ENCODE results near the gene IGSF3.

The IGSF3 gene

GRCh38 chr1:116674011-116674531, 6.5 kb upstream of the IGSF3 start:
- H2BK15ac ChIP-seq (ENCODE audit: low read depth, poor library complexity, severe bottlenecking), result no peak overlapping the region
- no peak overlapping the region for H2BK120ac ChIP-seq (ENCODE audit: low read depth, low read length)
- H4K91ac ChIP-seq (ENCODE audit: low read length), result no peak overlapping the region
- H3K4me2 ChIP-seq (ENCODE audit: low read length, poor library complexity, severe bottlenecking), result no peak overlapping the region
- no peak overlapping the region for H3K4ac ChIP-seq (ENCODE audit: low read depth in 1 of 2, low read length in 2 of 2)
- H2AK5ac ChIP-seq (ENCODE audit: low read length, severe bottlenecking), result no peak overlapping the region
- WGBS, result 70% methylated on average over 3 of the region's 5 CpGs
- H3K27me3 ChIP-seq (ENCODE audit: control insufficient read depth in 1 of 2, insufficient read depth in 1 of 2, low read length in 2 of 2), result peaks cover 3 to 21% of the 10 kb centered on the region in 2 experiments
- H3K4me1 ChIP-seq (ENCODE audit: control insufficient read depth, insufficient read depth, low read depth, low read length), result peaks cover 3% of the 10 kb centered on the region
- H3K27ac ChIP-seq (ENCODE audit: low read length, poor library complexity, severe bottlenecking), result no peak overlapping the region
- H3K4me3 ChIP-seq (ENCODE audit: insufficient read depth in 1 of 2, low read depth in 1 of 2, low read length in 2 of 2), result no peak overlapping the region
- H3K14ac ChIP-seq (ENCODE audit: low read length in 2 of 2), result no peak overlapping the region
- H2BK5ac ChIP-seq (ENCODE audit: low read depth, low read length, poor library complexity, severe bottlenecking), result no peak overlapping the region
- H3K9ac ChIP-seq (ENCODE audit: low read length), result no peak overlapping the region
- no peak overlapping the region for H3K18ac ChIP-seq (ENCODE audit: low read depth in 1 of 2, low read length in 2 of 2)
- no peaks in the 10 kb centered on the region for H3K9me3 ChIP-seq (ENCODE audit: control insufficient read depth, low read length)
- H2BK12ac ChIP-seq (ENCODE audit: low read length in 2 of 2), result no peak overlapping the region
- H3K36me3 ChIP-seq (ENCODE audit: control insufficient read depth in 1 of 2, insufficient read depth in 2 of 2, low read depth in 1 of 2, low read length in 2 of 2), result no peaks in the 10 kb centered on the region
- no peak overlapping the region for H3K23ac ChIP-seq (ENCODE audit: low read length in 2 of 2)
- DNase-seq, result no peak
- no peak overlapping the region for H2AFZ ChIP-seq (ENCODE audit: low read depth, low read length)
- no peak overlapping the region for H4K8ac ChIP-seq (ENCODE audit: low read length)
- H3K79me1 ChIP-seq (replicated peaks; ENCODE audit: low read length, poor library complexity, severe bottlenecking), result no peaks in the 10 kb centered on the region

- Histone ChIP-seq H3K4me1 (ENCODE audit: control insufficient read depth, insufficient read depth, low read depth, low read length) (peaks cover under 1% of the 10 kb centered on the region), H3K36me3 (ENCODE audit: control insufficient read depth in 1 of 2, insufficient read depth in 2 of 2, low read depth in 1 of 2, low read length in 2 of 2) (no peaks in the 10 kb centered on the region), H2AK5ac (ENCODE audit: low read length, severe bottlenecking) (no peak overlapping the region), H3K9me3 (ENCODE audit: control insufficient read depth, low read length) (no peaks in the 10 kb centered on the region), H2BK120ac (ENCODE audit: low read depth, low read length) (no peak overlapping the region), H3K4me2 (ENCODE audit: low read length, poor library complexity, severe bottlenecking) (no peak overlapping the region), H4K91ac (ENCODE audit: low read length) (no peak overlapping the region), H3K79me1 (replicated peaks; ENCODE audit: low read length, poor library complexity, severe bottlenecking) (peaks cover 2% of the 10 kb centered on the region), H3K14ac (ENCODE audit: low read length in 2 of 2) (no peak overlapping the region), H4K8ac (ENCODE audit: low read length) (no peak overlapping the region), H3K23ac (ENCODE audit: low read length in 2 of 2) (no peak overlapping the region), H3K4me3 (ENCODE audit: insufficient read depth in 1 of 2, low read depth in 1 of 2, low read length in 2 of 2) (no peak overlapping the region), H3K27ac (ENCODE audit: low read length, poor library complexity, severe bottlenecking) (no peak overlapping the region), H3K18ac (ENCODE audit: low read depth in 1 of 2, low read length in 2 of 2) (no peak overlapping the region), H2BK15ac (ENCODE audit: low read depth, poor library complexity, severe bottlenecking) (no peak overlapping the region), H3K27me3 (ENCODE audit: control insufficient read depth in 1 of 2, insufficient read depth in 1 of 2, low read length in 2 of 2) (peaks cover 4 to 29% of the 10 kb centered on the region in 2 experiments), H3K9ac (ENCODE audit: low read length) (no peak overlapping the region), H2BK5ac (ENCODE audit: low read depth, low read length, poor library complexity, severe bottlenecking) (no peak overlapping the region), H2AFZ (ENCODE audit: low read depth, low read length) (no peak overlapping the region), H2BK12ac (ENCODE audit: low read length in 2 of 2) (no peak overlapping the region), H3K4ac (ENCODE audit: low read depth in 1 of 2, low read length in 2 of 2) (no peak overlapping the region)
- 100% methylated on average over 2 of the region's 2 CpGs for WGBS
- no peak for DNase-seq
Measured at GRCh38 chr1:116671912-116672311, 4.4 kb upstream of the IGSF3 start.

- no peak overlapping the region for H3K14ac ChIP-seq (ENCODE audit: low read length in 2 of 2)
- no peak overlapping the region for H3K18ac ChIP-seq (ENCODE audit: low read depth in 1 of 2, low read length in 2 of 2)
- no peak overlapping the region for H4K8ac ChIP-seq (ENCODE audit: low read length)
- H2BK120ac ChIP-seq (ENCODE audit: low read depth, low read length), result no peak overlapping the region
- no peaks in the 10 kb centered on the region for H3K36me3 ChIP-seq (ENCODE audit: control insufficient read depth in 1 of 2, insufficient read depth in 2 of 2, low read depth in 1 of 2, low read length in 2 of 2)
- H3K9ac ChIP-seq (ENCODE audit: low read length), result no peak overlapping the region
- no peaks in the 10 kb centered on the region for H3K9me3 ChIP-seq (ENCODE audit: control insufficient read depth, low read length)
- peaks cover 11 to 36% of the 10 kb centered on the region in 2 experiments for H3K27me3 ChIP-seq (ENCODE audit: control insufficient read depth in 1 of 2, insufficient read depth in 1 of 2, low read length in 2 of 2)
- WGBS, result 67% methylated on average over 6 of the region's 7 CpGs
- no peak overlapping the region for H3K27ac ChIP-seq (ENCODE audit: low read length, poor library complexity, severe bottlenecking)
- H2AFZ ChIP-seq (ENCODE audit: low read depth, low read length), result no peak overlapping the region
- peaks cover 2% of the 10 kb centered on the region for H3K79me1 ChIP-seq (replicated peaks; ENCODE audit: low read length, poor library complexity, severe bottlenecking)
- no peak overlapping the region for H2BK15ac ChIP-seq (ENCODE audit: low read depth, poor library complexity, severe bottlenecking)
- H4K91ac ChIP-seq (ENCODE audit: low read length), result no peak overlapping the region
- H3K4me2 ChIP-seq (ENCODE audit: low read length, poor library complexity, severe bottlenecking), result no peak overlapping the region
- no peak overlapping the region for H3K23ac ChIP-seq (ENCODE audit: low read length in 2 of 2)
- H3K4ac ChIP-seq (ENCODE audit: low read depth in 1 of 2, low read length in 2 of 2), result no peak overlapping the region
- DNase-seq, result no peak
- no peak overlapping the region for H2AK5ac ChIP-seq (ENCODE audit: low read length, severe bottlenecking)
- H3K4me3 ChIP-seq (ENCODE audit: insufficient read depth in 1 of 2, low read depth in 1 of 2, low read length in 2 of 2), result no peak overlapping the region
- H2BK5ac ChIP-seq (ENCODE audit: low read depth, low read length, poor library complexity, severe bottlenecking), result no peak overlapping the region
- peaks cover 3% of the 10 kb centered on the region for H3K4me1 ChIP-seq (ENCODE audit: control insufficient read depth, insufficient read depth, low read depth, low read length)
- H2BK12ac ChIP-seq (ENCODE audit: low read length in 2 of 2), result no peak overlapping the region
Measured at GRCh38 chr1:116671072-116671760, 3.7 kb upstream of the IGSF3 start.

- Histone ChIP-seq H2AK5ac (ENCODE audit: low read length, severe bottlenecking) (no peak overlapping the region), H2BK120ac (ENCODE audit: low read depth, low read length) (no peak overlapping the region), H3K4me1 (ENCODE audit: control insufficient read depth, insufficient read depth, low read depth, low read length) (peaks cover 7% of the 10 kb centered on the region), H4K8ac (ENCODE audit: low read length) (no peak overlapping the region), H2BK5ac (ENCODE audit: low read depth, low read length, poor library complexity, severe bottlenecking) (no peak overlapping the region), H3K23ac (ENCODE audit: low read length in 2 of 2) (no peak overlapping the region), H3K9me3 (ENCODE audit: control insufficient read depth, low read length) (no peaks in the 10 kb centered on the region), H3K4me3 (ENCODE audit: insufficient read depth in 1 of 2, low read depth in 1 of 2, low read length in 2 of 2) (no peak overlapping the region), H3K9ac (ENCODE audit: low read length) (no peak overlapping the region), H2BK15ac (ENCODE audit: low read depth, poor library complexity, severe bottlenecking) (no peak overlapping the region), H3K4ac (ENCODE audit: low read depth in 1 of 2, low read length in 2 of 2) (no peak overlapping the region), H3K4me2 (ENCODE audit: low read length, poor library complexity, severe bottlenecking) (peak overlapping the region; percentile 89), H3K36me3 (ENCODE audit: control insufficient read depth in 1 of 2, insufficient read depth in 2 of 2, low read depth in 1 of 2, low read length in 2 of 2) (peaks cover 0 to 4% of the 10 kb centered on the region in 2 experiments), H2BK12ac (ENCODE audit: low read length in 2 of 2) (no peak overlapping the region), H3K14ac (ENCODE audit: low read length in 2 of 2) (no peak overlapping the region), H4K91ac (ENCODE audit: low read length) (no peak overlapping the region), H3K18ac (ENCODE audit: low read depth in 1 of 2, low read length in 2 of 2) (no peak overlapping the region), H2AFZ (ENCODE audit: low read depth, low read length) (no peak overlapping the region), H3K27me3 (ENCODE audit: control insufficient read depth in 1 of 2, insufficient read depth in 1 of 2, low read length in 2 of 2) (peaks cover 31 to 65% of the 10 kb centered on the region in 2 experiments), H3K27ac (ENCODE audit: low read length, poor library complexity, severe bottlenecking) (no peak overlapping the region), H3K79me1 (replicated peaks; ENCODE audit: low read length, poor library complexity, severe bottlenecking) (peaks cover 6% of the 10 kb centered on the region)
- WGBS, result 88% methylated on average over 7 of the region's 7 CpGs
- no peak for DNase-seq
Measured at GRCh38 chr1:116668277-116668676, 744 bp upstream of the IGSF3 start.
